ENCODE results near the gene TIMP1. TPM values are rescaled to one million over a fixed set of nuclear protein-coding genes. Genes with fewer than 3 reads are reported as not detected.

Gene TIMP1
- total RNA-seq, 2 donors from 2014 or later, result 218 to 823 TPM

GRCh38 chrX:47574547-47575301 lies 7.5 kb upstream of the TIMP1 start:
- Histone ChIP-seq H3K9me3 (no peaks in the 10 kb centered on the region), H3K27me3 (no peaks in the 10 kb centered on the region), H3K36me3 (peaks cover 22% of the 10 kb centered on the region), H3K4me1 (peaks cover 0 to 10% of the 10 kb centered on the region in 2 donors), H3K27ac (peak overlapping the region; percentile 70 to 75), H3K4me3 (peak overlapping the region; percentile 30 to 45)
- no peak for DNase-seq (ENCODE audit: low spot score)
- no peak for TF ChIP-seq CTCF (IDR thresholded peaks at IDR 0.05)

GRCh38 chrX:47576021-47576898 lies 6.0 kb upstream of the TIMP1 start:
- TF ChIP-seq CTCF (IDR thresholded peaks at IDR 0.05), result no peak
- H3K36me3 ChIP-seq, result peaks cover 8% of the 10 kb centered on the region
- no peak overlapping the region for H3K4me3 ChIP-seq
- H3K4me1 ChIP-seq, result peaks cover 0 to 10% of the 10 kb centered on the region in 2 donors
- no peaks in the 10 kb centered on the region for H3K9me3 ChIP-seq
- DNase-seq (ENCODE audit: low spot score), result no peak
- no peaks in the 10 kb centered on the region for H3K27me3 ChIP-seq
- no peak overlapping the region for H3K27ac ChIP-seq

GRCh38 chrX:47577424-47577823 lies 4.8 kb upstream of the TIMP1 start:
- H3K36me3 ChIP-seq, result no peaks in the 10 kb centered on the region
- TF ChIP-seq CTCF (IDR thresholded peaks at IDR 0.05), result no peak
- peaks cover 0 to 10% of the 10 kb centered on the region in 2 donors for H3K4me1 ChIP-seq
- no peak overlapping the region for H3K4me3 ChIP-seq
- H3K9me3 ChIP-seq, result no peaks in the 10 kb centered on the region
- H3K27me3 ChIP-seq, result no peaks in the 10 kb centered on the region
- DNase-seq (ENCODE audit: low spot score), result peak; percentile 57
- H3K27ac ChIP-seq, result no peak overlapping the region

- Histone ChIP-seq H3K4me3 (no peak overlapping the region), H3K9me3 (no peaks in the 10 kb centered on the region), H3K27ac (no peak overlapping the region), H3K36me3 (no peaks in the 10 kb centered on the region), H3K27me3 (no peaks in the 10 kb centered on the region), H3K4me1 (peaks cover 0 to 10% of the 10 kb centered on the region in 2 donors)
- DNase-seq (ENCODE audit: low spot score), result peak; percentile 49
- TF ChIP-seq CTCF (IDR thresholded peaks at IDR 0.05), result no peak
These were observed 4.3 kb upstream of the TIMP1 start for GRCh38 chrX:47577901-47578300.

- peak; percentile 58 for DNase-seq (ENCODE audit: low spot score)
- Histone ChIP-seq H3K9me3 (no peaks in the 10 kb centered on the region), H3K27me3 (no peaks in the 10 kb centered on the region), H3K36me3 (no peaks in the 10 kb centered on the region), H3K4me3 (no peak overlapping the region), H3K4me1 (peaks cover 0 to 10% of the 10 kb centered on the region in 2 donors), H3K27ac (no peak overlapping the region)
- TF ChIP-seq CTCF (IDR thresholded peaks at IDR 0.05), result no peak
These were observed 3.5 kb upstream of the TIMP1 start for GRCh38 chrX:47578692-47579091.

Data from right atrium auricular region (tissue), 2 donors.